ENCODE measurements around the gene SART1.
A peak's percentile ranks its signal among the peaks of the same experiment; 100 is the strongest.

The SART1 gene

DNA sequence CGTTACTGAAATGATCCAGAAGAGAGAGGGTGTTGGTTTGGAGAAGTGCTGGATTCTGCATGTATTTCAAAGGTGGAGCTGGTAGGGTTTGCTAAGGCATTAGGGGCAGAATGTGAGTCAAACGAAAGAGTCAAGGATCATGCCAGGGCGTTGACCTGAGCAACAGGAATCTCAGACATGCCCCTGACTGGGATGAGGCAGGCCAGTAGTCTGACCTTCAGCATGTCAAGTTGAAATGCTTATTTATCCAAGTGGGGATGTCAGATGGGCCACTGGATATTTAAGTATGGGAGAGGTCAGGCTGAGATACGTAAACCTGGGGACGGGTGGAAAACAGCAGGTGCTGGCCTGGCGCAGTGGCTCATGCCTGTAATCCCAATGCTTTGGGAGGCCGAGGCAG lies 19.0 kb upstream of the SART1 start:
- TF ChIP-seq, protein P1, sequence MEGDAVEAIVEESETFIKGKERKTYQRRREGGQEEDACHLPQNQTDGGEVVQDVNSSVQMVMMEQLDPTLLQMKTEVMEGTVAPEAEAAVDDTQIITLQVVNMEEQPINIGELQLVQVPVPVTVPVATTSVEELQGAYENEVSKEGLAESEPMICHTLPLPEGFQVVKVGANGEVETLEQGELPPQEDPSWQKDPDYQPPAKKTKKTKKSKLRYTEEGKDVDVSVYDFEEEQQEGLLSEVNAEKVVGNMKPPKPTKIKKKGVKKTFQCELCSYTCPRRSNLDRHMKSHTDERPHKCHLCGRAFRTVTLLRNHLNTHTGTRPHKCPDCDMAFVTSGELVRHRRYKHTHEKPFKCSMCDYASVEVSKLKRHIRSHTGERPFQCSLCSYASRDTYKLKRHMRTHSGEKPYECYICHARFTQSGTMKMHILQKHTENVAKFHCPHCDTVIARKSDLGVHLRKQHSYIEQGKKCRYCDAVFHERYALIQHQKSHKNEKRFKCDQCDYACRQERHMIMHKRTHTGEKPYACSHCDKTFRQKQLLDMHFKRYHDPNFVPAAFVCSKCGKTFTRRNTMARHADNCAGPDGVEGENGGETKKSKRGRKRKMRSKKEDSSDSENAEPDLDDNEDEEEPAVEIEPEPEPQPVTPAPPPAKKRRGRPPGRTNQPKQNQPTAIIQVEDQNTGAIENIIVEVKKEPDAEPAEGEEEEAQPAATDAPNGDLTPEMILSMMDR (IDR thresholded peaks at IDR 0.05), result no peak
- no peaks in the 10 kb centered on the region for H3K36me3 Mint-ChIP-seq (ENCODE audit: low read depth)
- DNase-seq, result no peak
- H3K27ac Mint-ChIP-seq, result no peak overlapping the region
- H3K4me1 Mint-ChIP-seq, result peaks cover 32% of the 10 kb centered on the region
- peaks cover 9% of the 10 kb centered on the region for H3K27me3 Mint-ChIP-seq (ENCODE audit: low read depth, poor library complexity)
- H3K9me3 Mint-ChIP-seq, result no peaks in the 10 kb centered on the region
- H3K4me3 Mint-ChIP-seq, result no peak overlapping the region

DNA sequence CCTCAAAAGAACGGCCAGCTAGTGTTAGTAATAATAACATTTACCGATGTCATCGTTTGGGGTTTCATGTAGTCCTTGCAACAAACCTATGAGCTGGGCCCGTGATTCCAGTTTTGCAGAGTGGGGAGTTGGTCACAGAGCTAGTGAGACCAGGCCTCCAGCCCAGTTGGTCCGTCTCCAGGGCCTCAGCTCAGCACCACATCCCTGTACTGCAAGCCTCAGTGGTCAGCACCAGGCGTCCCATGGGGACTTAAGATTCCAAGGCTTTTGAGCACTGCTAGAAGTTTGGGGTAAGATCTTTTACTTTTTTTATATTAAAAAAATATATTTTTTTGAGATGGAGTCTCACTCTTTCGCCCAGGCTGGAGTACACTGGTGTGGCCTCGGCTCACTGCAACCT lies 17.3 kb upstream of the SART1 start:
- TF ChIP-seq, protein P1 (IDR thresholded peaks at IDR 0.05), result no peak
- no peak for DNase-seq
- no peak overlapping the region for H3K27ac Mint-ChIP-seq
- H3K4me1 Mint-ChIP-seq, result peaks cover 26% of the 10 kb centered on the region
- no peaks in the 10 kb centered on the region for H3K36me3 Mint-ChIP-seq (ENCODE audit: low read depth)
- H3K27me3 Mint-ChIP-seq (ENCODE audit: low read depth, poor library complexity), result peaks cover 9% of the 10 kb centered on the region
- no peak overlapping the region for H3K4me3 Mint-ChIP-seq
- H3K9me3 Mint-ChIP-seq, result no peaks in the 10 kb centered on the region

DNA sequence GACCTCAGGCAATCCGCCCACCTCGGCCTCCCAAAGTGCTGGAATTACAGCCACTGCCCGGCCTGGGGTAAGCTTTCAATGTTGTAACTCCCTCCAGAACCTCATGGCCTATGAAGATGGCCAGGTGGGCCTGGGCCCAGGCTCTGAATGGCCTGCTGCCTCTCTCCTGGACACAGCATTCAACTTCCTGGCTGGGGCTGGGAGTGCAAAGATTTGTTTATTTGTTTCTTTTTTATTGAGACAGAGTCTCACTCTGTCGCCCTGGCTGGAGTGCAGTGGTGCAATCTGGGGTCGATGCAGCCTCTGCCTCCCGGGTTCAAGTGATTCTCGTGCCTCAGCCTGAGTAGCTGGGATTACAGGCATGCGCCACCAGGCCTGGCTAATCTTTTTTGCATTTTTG lies 16.8 kb upstream of the SART1 start:
- Mint-ChIP-seq H3K9me3 (no peaks in the 10 kb centered on the region), H3K27ac (no peak overlapping the region), H3K4me1 (peaks cover 26% of the 10 kb centered on the region), H3K27me3 (ENCODE audit: low read depth, poor library complexity) (peaks cover 9% of the 10 kb centered on the region), H3K4me3 (no peak overlapping the region), H3K36me3 (ENCODE audit: low read depth) (no peaks in the 10 kb centered on the region)
- TF ChIP-seq, protein P1 (IDR thresholded peaks at IDR 0.05), result no peak
- no peak for DNase-seq

DNA sequence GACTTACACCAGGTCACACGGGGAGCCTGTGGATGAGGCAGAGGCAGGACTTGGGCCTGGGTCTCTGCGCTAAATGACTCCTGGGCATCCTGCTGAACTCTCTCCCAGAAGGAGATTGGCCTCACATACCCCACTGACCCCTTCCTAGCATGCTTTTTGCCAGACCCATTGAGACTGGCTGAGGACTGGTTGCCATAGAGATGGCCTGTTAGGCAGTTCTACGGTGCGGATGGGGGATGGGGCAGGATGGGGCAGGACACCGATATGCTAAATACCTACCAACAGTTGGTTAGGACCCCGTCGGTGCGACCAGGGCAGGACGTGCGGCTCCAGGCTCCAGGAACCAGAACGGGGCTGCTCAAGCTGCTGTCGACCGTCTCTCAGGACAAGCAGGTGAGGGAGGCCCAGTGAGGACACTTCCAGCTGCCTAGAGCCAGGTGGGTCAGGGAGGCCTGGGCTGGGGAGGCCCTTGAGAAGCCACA lies 16.1 kb upstream of the SART1 start, which contains the start of gene TSGA10IP:
Gene TSGA10IP (plus strand): TSS at position 51 of the 482 bp plus-strand sequence. CDS start 196 bp downstream, at position 247.
- peak within 1 kb of the TSS; percentile 79 for H3K27ac Mint-ChIP-seq
- DNase-seq, result peak; percentile 38
- H3K27me3 Mint-ChIP-seq (ENCODE audit: low read depth, poor library complexity), result peaks cover 13% of the 10 kb centered on the region
- peaks cover 26% of the 10 kb centered on the region for H3K4me1 Mint-ChIP-seq
- H3K36me3 Mint-ChIP-seq (ENCODE audit: low read depth), result no peaks in the 10 kb centered on the region
- H3K4me3 Mint-ChIP-seq, result peak within 1 kb of the TSS; percentile 32
- no peaks in the 10 kb centered on the region for H3K9me3 Mint-ChIP-seq
- TF ChIP-seq, protein P1 (IDR thresholded peaks at IDR 0.05), result no peak

DNA sequence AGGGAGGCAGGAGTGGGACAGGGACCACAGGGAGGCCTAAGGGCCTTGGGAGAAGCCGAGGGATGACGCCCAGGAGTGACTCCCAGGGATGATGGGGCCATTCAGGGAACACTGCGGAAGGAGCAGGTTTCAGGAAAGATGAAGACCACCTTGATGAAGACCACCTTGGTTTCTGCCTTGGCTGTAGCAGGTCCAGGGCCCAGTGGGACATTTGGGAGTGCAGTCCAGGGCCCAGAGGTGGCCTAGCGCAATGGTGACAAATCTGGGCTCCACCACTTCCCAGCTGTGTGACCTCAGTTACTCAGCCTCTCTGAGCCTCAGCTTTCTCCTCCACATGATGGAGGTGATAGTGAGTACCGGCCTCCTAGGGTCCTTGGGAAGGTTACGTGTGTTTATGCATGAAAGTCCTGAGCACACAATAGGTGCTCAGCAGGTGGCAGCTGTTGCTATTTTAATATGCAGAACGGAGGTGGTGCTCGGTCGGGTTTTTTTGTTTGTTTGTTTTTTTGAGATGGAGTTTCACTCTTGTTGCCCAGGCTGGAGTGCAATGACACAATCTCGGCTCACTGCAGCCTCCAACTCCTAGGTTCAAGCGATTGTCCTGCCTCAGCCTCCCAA lies 15.5 kb upstream of the SART1 start:
- no peaks in the 10 kb centered on the region for H3K9me3 Mint-ChIP-seq
- DNase-seq, result no peak
- TF ChIP-seq, protein P1 (IDR thresholded peaks at IDR 0.05), result no peak
- H3K4me3 Mint-ChIP-seq, result peak overlapping the region; percentile 32
- no peak overlapping the region for H3K27ac Mint-ChIP-seq
- peaks cover 26% of the 10 kb centered on the region for H3K4me1 Mint-ChIP-seq
- no peaks in the 10 kb centered on the region for H3K36me3 Mint-ChIP-seq (ENCODE audit: low read depth)
- peaks cover 13% of the 10 kb centered on the region for H3K27me3 Mint-ChIP-seq (ENCODE audit: low read depth, poor library complexity)

DNA sequence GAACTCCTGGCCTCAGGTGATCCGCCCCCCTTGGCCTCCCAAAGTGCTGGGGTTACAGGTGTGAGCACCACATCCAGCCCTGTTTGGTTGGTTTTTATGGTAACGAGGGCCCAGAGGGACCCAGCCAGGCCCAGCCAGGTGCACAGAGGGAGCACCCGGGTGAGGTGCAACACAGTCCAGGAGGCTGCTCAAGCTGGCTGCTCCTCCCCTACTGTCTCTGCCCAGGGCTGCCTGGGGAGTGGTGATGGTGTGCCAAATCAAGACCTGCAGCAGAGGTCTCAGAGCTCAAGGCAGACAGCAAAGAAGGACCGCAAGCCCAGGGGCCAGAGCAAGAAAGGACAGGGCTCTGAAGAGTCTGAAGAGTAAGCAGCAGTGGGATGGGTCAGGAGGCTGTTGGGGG lies 14.9 kb upstream of the SART1 start:
- Mint-ChIP-seq H3K9me3 (no peaks in the 10 kb centered on the region), H3K36me3 (ENCODE audit: low read depth) (no peaks in the 10 kb centered on the region), H3K4me3 (no peak overlapping the region), H3K27ac (no peak overlapping the region), H3K4me1 (peaks cover 20% of the 10 kb centered on the region), H3K27me3 (ENCODE audit: low read depth, poor library complexity) (peaks cover 13% of the 10 kb centered on the region)
- no peak for DNase-seq
- TF ChIP-seq, protein P1 (IDR thresholded peaks at IDR 0.05), result no peak
